Germinal center (tissue), 1 donor: ENCODE measurements around the gene MACIR.

ENCODE experiments used
- DNase-seq: peaks from one replicate; pipeline ENCODE4 v3.0.0; 2012; ENCODE audit warnings: mixed read lengths, low spot score

The MACIR gene

GRCh38 chr5:103245761-103246160 lies 12.8 kb upstream of the MACIR start:
- DNase-seq = no peak

DNA sequence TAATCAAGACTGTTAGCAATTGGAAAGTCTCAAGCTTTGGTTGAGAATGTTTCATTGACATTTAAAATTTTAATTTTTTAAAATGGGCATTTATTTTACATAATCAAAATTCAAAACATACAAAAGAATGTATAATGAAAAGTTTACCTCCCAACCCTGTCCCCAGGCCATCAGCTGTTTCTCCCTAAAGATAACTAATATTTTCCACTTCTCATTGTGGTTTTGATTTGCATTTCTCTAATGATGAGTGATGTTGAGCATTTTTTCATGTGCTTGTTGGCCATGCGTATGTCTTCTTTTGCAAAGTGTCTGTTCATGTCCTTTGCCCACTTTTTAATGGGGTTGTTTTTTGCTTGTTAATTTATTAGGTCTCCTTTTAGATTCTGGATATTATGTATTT lies 11.4 kb upstream of the MACIR start:
- no peak for DNase-seq

GRCh38 chr5:103249068-103249467 lies 9.5 kb upstream of the MACIR start:
- no peak for DNase-seq

GRCh38 chr5:103254921-103255320 lies 3.6 kb upstream of the MACIR start:
- DNase-seq = no peak

GRCh38 chr5:103255691-103256090 lies 2.9 kb upstream of the MACIR start:
- no peak for DNase-seq

DNA sequence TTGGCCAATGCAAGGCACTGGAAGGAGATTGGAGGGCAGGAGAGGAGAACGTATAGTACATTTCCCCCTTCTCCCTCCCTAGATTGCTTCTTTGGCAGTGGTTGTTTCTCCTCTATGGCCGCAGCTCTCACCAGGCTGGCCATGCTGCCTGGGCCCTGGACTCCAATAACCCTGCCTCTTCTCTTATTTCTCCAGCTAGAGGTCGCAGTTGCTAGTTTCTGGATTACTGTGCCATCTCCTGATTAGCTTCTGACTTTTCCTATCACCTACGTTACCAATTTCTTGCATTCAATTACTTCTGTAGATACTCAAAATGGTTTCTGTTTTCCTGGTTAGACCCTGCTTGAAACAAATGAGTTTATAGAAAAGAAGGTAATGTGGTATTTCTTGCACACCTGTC lies 2.4 kb upstream of the MACIR start:
- no peak for DNase-seq

GRCh38 chr5:103258957-103259704 lies 568 bp downstream of the MACIR start:
- DNase-seq = peak; percentile 62

GRCh38 chr5:103259705-103260355 lies 1.3 kb downstream of the MACIR start:
- no peak for DNase-seq

DNA sequence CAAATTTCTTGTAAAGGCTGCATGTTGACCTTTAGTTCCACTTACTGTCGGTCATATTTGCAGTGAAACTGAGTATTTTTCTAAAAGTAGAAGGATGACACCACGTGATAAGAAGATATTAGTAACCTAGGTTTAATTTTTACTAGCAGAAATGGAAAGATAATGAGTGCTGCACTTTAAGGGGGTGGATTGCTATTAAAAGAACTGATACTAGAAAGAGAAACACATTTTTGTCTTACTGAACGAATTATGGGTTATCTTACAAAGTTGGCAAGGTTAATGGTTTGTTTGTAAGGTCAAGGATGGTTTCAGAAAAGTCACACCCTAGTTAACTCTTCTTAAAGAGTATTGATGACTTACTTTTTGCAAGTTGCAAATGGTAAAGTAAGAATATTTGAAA lies 2.4 kb downstream of the MACIR start:
- no peak for DNase-seq

DNA sequence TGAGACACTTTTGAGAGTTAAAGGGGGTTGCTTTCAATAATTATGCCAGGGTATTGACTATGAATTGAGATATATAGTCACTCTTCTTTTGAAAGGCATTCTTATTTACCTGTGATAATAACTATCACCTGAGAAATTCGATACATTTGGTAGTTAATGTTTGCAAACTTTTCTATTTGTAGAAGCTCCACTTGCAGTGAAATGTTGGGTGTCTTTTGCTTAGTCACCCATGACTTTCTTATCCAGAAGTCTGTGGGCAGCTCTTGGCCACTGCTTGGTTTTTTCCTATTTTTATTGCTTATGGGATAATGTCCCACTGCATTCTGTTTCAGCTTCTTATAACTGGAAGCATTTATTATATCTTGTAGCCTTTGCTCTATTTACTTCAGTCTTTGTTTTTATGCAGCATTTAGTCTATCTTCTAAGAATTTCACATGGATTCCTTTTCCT lies 3.9 kb downstream of the MACIR start:
- DNase-seq = no peak

DNA sequence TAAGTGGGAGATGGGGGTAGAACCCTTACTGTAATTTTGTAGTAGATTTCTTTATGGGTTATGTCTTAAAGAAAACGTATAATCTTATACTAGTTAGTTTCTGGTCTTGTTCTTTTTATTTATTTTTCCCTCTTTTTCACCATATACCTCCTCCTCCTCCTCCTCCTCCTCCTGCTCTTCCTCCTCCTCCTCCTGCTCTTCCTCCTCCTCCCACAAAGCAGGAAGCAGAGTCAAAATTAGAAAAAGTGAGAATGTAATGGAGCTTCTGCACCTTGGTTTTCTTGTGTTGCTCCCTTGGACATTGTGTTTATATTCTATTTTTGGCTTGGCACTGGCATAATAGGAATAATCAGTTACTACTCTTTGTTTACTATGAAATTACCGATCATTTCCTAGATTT lies 4.5 kb downstream of the MACIR start:
- DNase-seq = no peak

DNA sequence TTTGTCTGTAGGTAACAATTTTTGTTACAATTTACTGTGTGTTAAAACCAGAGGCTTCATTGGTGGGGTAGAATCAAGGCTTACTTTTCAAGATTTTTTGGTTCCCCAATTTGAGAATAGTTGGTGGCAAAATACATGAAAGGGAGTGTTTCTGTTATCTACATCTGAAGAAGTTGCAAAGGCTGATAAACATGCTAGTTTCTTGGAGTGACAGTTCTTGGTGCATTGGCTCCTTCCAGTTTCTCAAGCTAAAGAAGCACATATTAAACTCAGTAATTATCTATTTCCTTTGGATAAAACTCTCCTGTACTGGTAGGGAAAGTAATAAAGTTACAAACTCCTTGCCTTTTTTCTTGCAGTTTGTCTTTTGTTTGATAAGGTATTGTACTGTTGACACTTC lies 5.9 kb downstream of the MACIR start:
- no peak for DNase-seq

GRCh38 chr5:103270581-103270980 lies 12.0 kb downstream of the MACIR start:
- DNase-seq = no peak

GRCh38 chr5:103271570-103272289 lies 13.2 kb downstream of the MACIR start:
- DNase-seq = no peak

DNA sequence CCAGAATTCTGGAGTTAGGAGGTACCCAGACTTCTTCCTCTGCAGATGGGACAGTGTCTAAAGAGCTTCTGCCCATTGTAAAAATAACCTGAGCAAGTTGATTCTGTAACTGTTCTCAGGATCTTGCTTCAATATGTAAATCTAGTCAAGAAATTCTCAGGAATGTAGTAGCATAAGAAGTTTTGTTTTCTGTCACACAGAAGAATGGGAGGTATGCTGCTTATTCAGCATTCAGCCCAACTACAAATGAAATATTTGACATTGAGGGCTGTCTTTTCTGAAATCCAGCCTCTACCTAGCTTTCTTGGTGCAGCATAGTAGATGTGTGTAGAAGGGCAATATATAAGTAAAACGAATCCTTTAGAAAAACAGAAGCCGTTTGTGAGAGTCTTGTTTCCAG lies 13.8 kb downstream of the MACIR start:
- no peak for DNase-seq

DNA sequence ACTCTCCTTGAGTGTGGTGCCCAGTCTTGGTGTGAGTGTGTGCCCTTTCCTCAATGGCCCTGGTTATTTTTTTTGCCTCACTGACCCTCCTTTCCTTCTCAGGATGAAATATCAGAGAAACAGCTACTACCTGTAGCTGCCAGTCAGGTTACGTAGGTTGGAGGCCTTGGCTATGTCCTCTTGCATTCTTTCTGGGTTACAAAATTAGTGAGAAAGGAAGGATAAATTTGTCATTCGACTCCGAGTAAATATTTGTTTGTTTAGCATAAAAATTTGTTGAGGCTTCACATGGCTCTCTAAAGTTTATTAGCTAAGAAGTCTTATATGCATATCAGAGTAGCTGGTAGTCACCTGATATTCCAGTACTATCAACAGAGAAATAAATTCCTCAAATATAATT lies 15.4 kb downstream of the MACIR start:
- DNase-seq = no peak

DNA sequence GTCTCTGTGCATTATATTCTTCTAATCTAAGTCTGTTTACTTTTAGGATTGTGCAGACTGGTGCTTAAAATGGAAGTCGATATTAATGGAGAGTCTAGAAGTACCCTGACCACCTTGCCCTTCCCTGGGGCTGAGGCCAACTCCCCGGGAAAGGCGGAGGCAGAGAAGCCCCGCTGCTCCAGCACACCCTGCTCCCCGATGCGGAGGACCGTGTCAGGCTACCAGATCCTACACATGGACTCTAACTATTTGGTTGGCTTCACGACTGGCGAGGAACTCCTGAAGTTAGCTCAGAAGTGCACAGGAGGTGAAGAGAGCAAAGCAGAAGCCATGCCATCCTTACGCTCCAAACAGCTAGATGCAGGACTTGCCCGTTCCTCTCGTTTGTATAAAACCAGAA lies 17.3 kb downstream of the MACIR start:
- no peak for DNase-seq

DNA sequence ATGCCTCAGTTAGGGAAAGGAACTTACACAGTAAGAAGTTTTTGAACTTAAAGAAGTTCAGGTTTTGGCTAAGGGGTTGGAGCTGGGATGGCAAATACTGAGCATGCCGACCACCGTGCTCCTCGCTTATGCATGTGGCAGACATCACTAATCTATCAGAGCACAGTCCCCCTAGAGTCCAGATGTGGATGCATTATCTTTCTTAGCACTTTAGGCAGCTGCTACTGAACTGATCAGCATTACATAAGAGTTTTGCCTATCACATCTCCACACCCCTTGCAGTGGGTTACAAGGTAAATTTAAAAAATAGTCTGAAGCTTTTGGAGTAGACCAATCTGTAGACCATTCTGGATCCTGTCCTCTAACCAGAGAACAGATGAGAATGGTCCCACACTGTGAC lies 22.4 kb downstream of the MACIR start:
- DNase-seq = no peak

GRCh38 chr5:103283120-103283519 lies 24.6 kb downstream of the MACIR start:
- DNase-seq = no peak

- no peak for DNase-seq
These were observed 25.3 kb downstream of the MACIR start for GRCh38 chr5:103283869-103284268.

DNA sequence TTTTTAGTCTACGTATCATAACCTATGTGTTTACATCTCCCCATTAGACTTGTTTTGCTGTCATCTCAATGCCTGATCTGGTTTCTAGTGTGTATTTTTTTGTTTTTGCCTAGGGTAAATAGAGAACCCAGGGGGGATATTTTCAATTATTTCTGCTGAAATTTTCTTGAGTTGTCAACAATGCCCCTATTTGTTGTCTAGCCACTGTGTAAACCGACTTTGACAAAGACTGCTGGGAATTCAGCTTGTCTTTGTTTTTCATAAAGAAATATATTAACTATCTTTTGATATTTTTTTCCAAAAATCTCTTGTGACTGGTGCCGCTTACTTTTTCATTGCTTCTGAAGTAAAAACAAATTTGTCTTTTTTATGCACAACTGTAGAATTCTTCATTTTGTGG lies 28.1 kb downstream of the MACIR start:
- DNase-seq = no peak

- DNase-seq = no peak
These were observed 30.5 kb downstream of the MACIR start for GRCh38 chr5:103289024-103289423.

DNA sequence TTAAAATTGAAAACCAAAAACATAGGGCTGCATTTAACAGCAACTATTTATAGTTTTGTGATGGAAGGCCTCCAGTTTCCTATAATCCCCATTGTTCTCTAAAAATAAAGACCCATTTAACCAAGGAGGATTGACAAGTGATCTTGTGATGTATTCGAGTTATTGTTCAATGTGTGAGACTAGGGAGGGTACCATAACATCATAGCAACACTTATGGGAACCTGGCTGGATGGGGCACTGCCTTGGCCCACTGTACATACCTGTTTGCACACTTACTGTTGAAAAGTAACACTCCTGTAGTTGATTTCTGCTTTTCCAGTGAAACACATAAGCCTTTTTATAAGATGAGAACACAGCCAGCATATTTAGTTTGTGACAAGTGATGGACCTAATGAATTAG lies 32.3 kb downstream of the MACIR start:
- no peak for DNase-seq
